HL-60/S4 treated with phorbol 12-myristate 13-acetate at 8.2 ng/mL for 4 days and 3 days (cell line): Measurements from ENCODE around the gene POU1F1.
"Not testable (repeated sequence)": the region's sequence is repeated elsewhere in the genome, so short reads cannot be mapped to it uniquely, and the experiment has no call there.

Source experiments
- in situ Hi-C: fragments of 300-500 bp; cut with MboI; formaldehyde crosslinking; loops from 2 replicates; pipeline ENCODE4 v1.15.0; 2022; ENCODE audit warnings: low sequenced_read_pairs

Gene POU1F1

DNA sequence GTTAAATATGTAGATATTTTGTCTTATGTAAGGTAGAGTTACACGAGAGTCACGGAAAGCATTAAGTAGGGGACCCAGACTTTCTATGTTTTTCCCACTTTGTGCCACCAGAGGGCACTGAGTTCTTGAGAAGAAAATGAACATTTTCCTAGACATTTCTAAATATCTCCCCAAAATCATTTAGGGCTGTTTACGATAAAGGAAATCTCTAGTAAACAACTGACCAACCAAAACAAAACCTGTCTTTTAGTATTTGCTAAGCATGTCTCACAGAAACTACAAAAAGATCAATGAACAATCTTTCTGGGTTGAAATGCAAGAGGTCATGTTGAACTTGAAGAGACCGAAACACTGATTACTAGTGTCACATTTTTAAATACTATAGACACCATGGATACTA is 16.1 kb downstream of the POU1F1 start:
- in situ Hi-C loops, result no loop called here

DNA sequence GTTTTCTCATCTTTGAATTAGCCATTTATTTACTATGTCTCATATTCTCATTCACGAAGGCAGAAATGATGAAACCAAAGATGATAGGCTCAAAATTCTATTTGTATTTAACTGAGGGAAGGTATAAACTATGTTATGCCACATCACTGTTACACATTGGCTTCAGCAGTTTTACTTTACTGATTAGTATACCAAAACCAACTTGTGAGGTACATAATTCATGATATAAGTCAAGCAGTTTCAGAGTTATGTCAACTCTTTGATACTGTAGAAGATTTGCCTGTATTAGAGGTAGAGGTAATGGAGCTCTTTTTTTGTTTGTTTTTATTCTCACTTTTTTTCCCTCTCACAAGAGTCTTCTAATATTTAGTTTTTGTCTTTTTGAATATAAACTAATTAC is 26.4 kb downstream of the POU1F1 start:
- in situ Hi-C loops, result no loop called here

DNA sequence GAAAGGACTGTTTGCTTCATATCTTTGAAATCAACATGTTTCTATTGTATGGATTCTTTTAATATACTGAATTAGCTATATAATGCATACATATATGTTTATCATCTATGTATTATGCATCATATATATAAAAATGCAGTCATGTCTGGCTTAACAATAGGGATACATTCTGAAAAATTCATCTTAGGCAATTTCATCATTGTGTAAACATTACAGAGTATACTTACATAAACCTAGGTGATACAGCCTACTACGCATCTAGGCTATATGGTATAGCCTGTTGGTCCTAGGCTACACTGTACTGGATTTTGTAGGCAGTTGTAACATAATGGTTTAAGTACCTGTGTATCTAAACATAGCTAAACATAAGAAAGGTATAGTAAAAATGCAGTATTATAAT is 27.6 kb downstream of the POU1F1 start:
- in situ Hi-C loops, result no loop called here

DNA sequence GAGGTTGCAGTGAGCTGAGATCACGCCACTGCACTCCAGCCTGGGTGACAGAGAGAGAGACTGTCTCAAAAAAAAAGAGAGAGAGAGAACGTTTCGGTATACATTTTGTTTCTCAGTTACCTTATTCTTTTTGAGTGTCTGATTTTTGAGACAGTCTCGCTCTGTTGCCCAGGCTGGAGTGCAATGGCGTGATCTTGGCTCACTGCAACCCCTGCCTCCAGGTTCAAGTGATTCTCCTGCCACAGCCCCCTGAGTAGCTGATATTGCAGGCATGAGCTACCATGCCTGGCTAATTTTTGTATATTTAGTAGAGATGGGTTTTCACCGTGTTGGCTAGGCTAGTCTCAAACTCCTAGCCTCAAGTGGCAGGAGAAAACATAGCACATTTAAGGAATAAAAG is 28.2 kb downstream of the POU1F1 start:
- in situ Hi-C loops, result not testable (repeated sequence)

DNA sequence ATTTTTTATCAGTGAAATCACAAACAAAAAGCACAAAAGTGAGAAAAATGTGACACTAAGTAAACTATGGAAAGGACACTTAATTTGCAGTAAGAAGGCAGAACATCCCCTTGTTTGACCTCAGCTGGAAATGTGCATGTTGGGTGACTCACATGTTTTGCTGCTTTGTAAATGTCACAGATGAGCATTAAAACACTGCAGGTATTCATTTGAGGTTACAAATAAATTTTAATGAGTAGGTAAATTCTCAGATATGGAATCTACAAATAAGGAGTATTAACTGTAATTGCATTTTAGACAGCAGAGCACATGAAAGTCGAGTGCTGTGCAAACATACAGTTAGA is 29.0 kb downstream of the POU1F1 start:
- in situ Hi-C loops, result no loop called here

DNA sequence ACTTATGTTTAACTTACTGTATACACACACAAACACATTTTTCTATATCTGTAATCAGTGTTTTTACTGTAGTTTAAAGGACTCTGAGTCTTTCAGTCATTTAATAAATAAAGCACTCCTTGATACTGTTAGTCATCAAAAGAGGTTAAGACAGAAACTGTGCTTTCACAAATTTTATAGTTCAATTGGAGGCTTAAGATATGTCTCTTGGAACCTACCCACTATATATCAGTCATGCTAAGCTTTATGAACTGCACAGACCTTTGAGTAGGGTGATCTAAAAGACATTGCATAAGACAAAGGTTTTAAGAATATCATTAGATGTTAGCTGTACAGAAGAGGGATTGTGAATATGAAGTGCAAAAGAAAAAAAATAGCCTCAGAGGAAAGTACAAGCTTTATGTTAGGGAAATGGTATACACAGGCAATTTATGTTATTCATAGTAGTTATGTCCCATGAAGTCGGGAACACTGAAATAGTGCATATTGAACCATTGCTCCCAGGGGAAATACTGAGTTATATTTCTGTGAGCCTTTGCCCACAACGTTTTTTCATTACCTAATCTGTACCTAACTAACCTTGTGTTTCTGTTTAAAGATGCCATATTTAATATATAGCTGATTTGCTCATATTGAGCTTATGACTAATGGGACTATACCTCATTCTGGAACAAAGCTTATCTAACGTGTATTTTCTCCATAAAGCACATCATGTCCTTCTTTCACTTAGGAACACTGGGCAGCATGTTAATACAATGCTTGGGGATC is 29.5 kb downstream of the POU1F1 start:
- in situ Hi-C loops, result no loop called here

DNA sequence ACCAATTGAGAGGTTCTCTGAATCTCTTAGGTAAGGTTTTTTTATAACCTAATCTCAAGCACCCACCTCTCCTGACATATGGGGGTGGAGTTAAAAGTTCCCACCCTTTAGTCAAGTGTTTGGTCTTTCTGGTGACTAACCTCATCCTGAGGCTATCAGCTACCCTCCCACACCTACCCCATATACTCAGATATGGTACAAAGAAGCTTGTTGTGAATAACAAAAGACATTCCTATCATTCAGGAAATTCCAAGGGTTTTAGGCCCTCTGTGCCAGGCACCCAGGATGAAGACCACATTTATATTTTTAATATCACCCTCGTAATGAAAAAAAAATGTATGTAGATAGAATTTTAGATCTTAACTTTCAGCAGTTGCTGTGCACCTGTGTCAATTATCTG is 40.3 kb downstream of the POU1F1 start:
- in situ Hi-C loops, result no loop called here

DNA sequence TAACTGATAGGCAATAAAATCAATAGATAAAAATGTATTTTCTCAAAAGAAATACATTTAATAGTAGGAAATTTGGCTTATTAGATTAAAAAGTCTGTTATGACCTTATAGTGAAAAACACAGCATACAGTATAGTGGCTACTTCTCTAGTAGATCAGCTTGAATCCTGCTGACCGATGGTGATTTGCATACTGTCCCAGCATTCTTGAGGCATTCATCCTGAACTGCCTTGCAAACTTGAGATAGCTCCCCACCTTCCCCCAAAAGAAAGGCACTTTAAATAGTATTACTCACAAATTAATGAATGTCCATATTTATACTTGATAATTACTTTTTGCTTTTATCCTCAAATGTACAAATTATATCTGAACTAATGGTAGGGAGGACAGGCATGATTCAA is 42.6 kb downstream of the POU1F1 start:
- in situ Hi-C loops, result no loop called here

DNA sequence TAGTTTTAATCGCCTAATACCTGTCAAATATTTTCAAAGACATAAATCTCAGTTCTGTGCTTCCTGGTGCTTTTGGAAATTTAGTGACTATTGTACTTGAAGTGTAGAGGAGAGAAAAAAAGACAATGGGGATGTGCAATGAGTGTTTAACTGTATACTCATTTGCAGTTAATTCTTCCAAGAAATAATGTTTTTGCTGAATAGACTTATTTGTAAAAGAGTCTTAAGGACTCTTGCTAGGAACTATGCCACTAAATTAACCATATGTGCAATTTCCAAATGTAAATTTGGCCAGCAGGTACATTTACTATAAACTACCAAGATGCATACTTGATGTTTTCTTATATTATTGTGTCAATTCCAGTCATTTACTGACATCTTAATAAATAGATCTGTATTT is 47.3 kb downstream of the POU1F1 start:
- in situ Hi-C loops, result no loop called here

DNA sequence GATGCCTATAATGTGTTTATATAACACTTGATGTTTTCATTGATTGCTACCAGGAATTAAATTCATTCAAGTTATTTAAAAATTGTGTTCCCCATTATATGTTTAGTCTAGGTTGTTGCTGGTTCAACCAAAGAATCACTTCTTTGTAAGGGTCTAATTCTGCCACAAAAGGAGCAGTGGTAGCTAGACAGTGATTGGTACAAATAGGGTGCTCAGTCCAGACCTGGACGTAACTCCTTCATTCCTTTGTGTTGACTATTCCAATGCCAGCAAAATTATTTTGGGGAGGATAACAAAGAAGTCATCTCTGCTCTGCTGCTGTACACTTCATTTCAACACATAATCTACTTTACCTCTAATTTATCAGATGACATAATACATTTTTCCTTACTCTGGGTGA is 48.1 kb downstream of the POU1F1 start:
- in situ Hi-C loops, result no loop called here

DNA sequence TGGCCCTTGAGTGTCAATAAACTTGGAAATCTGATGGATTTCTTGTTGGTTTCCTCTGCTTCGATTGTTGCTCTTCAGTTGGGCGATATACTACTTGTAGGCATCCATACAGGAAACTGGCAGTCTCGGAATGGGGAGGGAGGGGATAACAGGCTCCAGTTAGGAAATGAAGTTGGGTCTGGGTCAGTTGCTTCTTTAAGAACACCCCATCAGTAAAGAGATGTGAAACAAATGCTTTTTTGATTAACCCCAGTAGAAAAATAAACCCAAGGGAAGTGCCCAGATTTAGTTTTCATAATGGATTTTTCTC is 48.6 kb downstream of the POU1F1 start:
- in situ Hi-C loops, result no loop called here

DNA sequence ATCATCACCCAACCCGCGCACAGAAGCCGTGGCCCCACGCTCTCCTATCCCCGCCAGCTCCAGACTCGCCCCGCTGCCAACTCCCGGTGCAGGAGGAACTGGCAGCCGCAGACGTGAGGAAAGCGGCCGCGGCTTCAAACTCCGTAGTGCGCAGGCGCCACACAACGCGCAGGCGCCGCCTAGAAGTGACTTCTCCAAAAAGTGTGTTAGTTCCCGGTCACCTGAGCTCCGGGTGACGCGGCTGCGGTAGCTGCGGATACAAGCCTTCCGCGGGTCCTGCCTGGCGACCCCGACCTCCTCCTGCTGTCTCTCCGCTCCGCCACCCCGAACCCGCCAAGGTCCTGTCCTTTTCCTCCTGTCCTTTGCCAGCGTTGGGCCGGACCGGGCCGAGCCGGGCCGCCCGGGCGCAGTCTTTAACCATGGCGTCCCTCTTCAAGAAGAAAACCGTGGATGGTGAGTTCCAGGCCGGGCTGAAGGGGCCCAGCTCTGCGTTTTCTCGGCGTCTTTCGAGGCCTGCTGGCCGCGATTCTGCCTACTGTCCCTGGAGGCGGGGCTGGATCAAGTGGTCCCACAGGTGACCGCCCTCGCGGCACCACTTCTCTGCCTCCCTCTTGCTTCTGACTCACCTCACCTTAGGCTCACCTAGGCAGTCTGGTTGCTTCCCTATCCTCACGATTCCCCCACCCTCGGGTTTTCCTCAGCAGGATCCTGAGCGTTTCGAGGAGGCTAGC is 49.1 kb downstream of the POU1F1 start, which contains the start of gene CHMP2B:
TSS of gene CHMP2B (plus strand) at position 206 of the 731 bp plus-strand sequence. CDS start at position 420, 214 bp downstream.
- in situ Hi-C loops, result no loop called here

DNA sequence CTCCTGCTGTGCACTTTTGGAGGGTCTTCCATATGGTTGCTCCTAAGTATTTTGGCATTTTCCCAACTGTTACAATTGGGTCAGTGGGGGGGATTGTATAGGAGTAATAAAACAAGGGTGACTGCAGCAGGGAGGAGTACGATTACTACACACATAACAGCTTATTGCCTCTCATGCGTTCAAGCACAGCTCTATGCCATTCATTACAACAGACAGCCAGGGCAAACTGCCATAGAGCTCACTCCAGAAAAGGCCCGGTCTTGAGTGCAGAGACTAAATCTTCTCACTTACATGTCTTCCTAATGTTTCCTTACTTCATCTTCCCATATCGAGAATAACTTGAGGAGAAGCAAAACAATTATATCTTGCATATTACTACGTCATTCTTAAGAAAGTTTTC is 50.7 kb downstream of the POU1F1 start:
- in situ Hi-C loops, result no loop called here

DNA sequence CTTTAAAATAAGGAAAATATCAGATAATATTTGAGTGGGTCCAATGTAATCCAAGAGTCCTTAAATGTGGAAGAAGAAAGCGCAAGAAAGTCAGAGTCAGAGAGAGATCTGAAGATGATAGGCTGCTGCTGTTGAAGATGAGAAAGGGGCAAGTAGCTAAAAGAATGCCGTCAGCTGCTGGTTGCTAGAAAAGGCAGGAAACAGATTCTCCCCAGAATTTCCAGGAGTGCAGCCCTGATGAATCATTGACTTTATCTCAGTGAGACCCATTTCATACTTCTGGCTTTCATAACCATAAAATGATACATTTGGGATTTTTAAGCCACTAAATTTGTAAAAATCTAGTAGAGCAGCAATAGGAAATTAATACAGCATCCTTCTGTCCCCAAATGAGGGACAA is 56.8 kb downstream of the POU1F1 start:
- in situ Hi-C loops, result no loop called here

DNA sequence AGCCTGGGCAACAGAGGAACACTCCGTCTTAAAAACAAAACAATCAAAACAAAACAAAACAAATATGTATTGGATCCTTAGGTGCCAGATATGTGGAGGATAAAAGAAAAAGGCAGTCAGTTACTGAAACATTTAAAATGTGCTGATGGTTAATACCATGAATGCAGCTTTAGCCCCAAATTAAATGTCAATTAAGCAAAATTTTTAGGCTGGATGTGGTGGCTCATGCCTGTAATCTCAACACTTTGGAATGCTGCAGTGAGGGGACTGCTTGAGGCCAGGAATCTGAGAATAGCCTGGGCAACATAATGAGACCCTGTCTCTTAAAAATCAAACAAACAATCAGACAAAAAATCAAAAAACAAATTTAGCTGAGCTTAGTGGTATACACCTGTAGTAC is 57.8 kb downstream of the POU1F1 start:
- in situ Hi-C loops, result no loop called here
